Glomerular visceral epithelial cell (primary cell): ENCODE measurements around the gene DENND1A.
"Not testable (repeated sequence)": the region's sequence is repeated elsewhere in the genome, so short reads cannot be mapped to it uniquely, and the experiment has no call there.

ENCODE experiments used
- DNase-seq: peaks from one replicate; pipeline ENCODE4 v3.0.0-alpha.2; 2016; ENCODE audit errors: extremely low spot score

DENND1A gene

DNA sequence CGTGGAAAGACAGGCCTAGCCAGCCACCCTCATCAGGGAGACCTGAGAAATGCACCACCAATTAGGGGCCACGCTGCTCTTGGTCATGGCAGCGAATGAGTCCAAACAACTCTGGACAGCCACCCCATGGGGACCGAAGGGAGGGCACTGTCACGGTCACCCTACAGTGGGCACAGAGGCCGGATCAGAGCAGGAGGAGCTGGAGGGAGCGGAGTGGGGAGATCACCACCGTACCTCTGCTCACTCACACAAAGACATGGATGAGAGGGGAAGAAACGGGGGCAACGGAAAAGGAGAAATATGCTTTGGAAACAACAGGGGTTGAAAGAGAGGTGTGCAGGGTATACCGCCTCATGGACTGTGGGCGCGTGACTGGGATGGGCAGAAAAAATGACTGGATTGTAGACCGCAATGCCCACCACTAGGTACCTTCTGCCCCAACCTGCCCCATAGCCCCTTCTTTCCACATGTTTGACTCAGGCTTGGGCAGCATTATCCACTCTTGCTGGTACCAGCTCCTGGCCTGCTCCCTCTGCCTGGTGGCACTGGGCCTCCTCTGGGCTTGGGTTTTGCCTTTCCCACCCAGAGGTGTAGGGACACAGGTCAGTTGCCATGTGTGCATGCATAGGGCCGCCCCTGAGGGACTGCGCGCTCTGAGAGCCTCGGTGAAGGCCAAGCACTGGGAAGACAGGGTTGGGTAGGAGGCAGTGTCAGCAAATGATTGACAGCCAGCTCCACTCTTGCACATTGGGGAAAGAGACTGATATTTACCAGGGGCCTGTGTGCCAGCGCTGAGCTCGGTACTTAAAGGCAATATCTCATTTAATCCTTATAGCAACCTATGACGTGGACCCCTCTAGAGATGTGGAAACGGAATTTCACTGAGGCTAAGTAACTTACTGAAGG lies 497.3 kb downstream of the DENND1A start:
- no peak for DNase-seq

GRCh38 chr9:123431581-123431980 lies 498.3 kb downstream of the DENND1A start:
- DNase-seq, result no peak

- not testable (repeated sequence) for DNase-seq
These were observed 501.5 kb downstream of the DENND1A start for GRCh38 chr9:123428450-123428849.

DNA sequence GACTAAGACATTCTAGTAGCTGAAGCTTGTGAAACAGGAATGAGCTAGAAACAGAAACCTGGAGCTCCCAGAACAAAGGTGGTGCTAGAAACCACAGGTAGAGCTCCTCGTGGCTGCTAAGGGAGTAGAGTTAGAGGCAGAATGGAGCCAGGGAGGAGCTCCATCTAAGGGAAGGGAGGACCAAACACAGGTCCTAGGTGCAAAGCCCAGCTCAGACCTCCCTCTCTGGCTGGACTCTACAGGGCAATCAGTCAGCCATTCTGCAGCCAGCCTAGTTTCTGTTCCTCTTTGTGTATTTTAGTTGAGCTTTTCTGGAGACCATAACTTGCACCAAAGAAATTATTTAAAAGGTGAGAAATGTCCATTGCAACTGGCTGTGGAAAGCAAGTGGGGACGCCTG lies 503.5 kb downstream of the DENND1A start:
- DNase-seq, result no peak

DNA sequence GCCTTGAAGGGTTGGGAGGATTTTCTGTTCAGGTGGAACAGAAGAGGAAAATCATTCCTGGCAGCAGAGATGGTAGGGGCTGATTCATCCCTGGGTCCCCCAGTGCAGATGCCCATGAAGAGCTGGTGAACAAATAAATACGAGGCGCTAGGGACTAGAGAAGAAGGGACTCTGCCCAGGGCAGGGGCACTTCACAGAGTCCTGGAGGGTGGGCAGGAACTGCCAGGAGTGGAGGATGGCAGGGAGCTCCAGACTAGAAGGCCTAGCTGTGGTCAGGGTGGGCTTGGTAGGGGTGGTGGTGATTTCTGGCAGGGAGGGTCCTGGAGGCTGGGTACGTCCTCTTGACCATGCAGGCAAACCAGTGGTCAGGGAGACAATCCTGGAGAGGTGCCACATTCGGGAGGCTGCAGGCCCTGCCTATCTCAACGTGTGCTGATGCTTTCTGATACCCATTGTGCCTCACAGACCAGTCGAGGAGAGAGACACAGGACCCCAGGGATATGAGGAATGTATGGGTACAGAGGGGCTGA lies 504.0 kb downstream of the DENND1A start:
- DNase-seq, result no peak

DNA sequence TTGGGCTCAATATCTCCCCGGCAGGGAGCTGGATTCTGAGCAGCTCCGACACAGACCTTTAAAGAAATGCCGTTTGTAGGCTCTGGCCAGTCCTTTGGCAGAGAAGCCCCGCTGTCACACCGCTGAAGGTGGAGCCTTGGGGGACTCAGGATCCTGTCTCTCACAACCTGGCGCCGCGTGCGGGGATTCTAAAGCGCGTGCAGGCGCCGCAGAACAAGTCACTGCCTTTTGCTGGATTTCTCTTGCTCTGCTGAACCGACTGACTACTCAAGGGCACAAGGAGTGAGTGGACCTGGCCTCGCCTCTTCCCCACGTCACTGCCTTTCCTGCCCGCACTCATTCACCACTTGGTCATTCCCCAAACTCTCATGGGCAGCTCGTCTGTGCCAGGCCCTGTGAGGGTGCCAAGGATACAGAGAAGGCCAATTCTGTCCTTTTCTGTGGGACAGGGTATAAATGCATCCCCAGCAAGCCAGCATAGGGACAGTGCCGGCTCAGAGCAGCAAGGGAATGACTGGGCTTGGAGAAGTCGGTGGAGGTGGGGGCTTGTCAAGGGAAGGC lies 504.6 kb downstream of the DENND1A start:
- DNase-seq, result no peak

DNA sequence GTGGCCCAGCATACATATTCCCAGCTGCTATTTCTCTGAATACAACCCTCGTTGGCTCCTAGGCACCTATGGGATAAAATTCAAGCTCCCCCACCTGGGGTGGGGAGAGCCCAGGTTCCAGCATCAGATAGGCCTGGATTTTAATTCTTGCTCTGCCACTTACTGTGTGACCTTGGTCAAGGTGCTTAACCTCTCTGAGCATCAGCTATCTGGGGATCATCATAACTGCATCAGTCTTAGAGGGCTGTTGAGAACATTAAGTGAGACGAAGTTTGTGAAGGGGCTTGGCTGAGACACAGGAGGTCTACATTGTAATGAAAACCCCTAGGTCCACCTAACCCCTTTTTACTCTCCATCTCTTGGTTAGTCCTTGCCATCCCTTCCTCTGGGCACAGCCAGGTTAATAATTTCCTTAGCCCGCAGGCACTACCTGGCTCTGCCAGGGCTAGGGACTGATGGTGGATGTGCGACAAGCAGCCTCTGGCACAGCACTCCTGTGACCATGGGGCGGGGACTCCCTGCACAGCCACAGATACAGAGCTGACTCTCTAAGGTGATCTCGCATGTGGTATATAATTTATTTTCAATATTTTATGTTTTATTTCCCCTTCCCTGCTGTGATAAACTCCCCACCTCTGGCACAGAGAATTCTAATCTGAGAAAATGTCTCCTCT lies 505.2 kb downstream of the DENND1A start:
- DNase-seq, result no peak

GRCh38 chr9:123424131-123424530 lies 505.8 kb downstream of the DENND1A start:
- DNase-seq, result no peak

DNA sequence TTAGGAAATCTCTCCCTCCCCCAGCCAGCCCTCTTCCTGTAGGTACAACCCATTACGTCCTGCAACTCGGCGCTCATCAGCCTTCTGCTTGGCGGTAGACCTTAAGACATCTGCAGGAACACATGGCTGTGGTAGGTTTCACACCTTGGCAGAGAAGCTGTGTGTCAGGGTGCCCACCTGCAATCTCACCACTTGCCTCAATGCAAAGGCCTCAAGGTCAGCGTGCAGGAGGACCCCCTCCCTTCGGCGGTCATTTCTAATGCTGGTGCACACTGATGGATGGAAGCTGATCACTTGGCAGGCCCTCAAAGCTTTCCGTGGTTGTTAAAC lies 506.6 kb downstream of the DENND1A start:
- DNase-seq, result no peak

- DNase-seq, result no peak
These were observed 507.2 kb downstream of the DENND1A start for GRCh38 chr9:123422635-123423310.

GRCh38 chr9:123421801-123422455 lies 508.0 kb downstream of the DENND1A start:
- no peak for DNase-seq

DNA sequence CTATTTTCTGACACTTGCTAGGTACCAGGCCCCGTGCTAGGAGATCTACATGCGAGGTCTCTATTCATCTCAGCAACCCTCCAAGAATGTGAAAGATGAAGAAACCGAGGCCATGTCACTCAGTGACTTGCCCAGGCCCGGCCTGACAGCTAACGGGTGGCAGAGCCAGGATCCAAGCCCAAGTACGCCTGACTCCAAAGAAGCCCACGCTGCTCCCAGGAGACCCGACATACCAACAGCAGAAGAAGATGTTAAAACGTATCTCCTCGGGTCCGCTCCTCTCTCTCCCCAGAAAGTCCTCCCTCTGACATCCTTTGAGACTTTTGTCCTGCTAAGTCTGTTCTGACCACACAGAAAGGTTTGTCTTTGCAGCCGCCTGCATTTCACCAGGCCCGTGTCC lies 508.7 kb downstream of the DENND1A start:
- no peak for DNase-seq

- DNase-seq, result no peak
These were observed 509.3 kb downstream of the DENND1A start for GRCh38 chr9:123420592-123421111.

DNA sequence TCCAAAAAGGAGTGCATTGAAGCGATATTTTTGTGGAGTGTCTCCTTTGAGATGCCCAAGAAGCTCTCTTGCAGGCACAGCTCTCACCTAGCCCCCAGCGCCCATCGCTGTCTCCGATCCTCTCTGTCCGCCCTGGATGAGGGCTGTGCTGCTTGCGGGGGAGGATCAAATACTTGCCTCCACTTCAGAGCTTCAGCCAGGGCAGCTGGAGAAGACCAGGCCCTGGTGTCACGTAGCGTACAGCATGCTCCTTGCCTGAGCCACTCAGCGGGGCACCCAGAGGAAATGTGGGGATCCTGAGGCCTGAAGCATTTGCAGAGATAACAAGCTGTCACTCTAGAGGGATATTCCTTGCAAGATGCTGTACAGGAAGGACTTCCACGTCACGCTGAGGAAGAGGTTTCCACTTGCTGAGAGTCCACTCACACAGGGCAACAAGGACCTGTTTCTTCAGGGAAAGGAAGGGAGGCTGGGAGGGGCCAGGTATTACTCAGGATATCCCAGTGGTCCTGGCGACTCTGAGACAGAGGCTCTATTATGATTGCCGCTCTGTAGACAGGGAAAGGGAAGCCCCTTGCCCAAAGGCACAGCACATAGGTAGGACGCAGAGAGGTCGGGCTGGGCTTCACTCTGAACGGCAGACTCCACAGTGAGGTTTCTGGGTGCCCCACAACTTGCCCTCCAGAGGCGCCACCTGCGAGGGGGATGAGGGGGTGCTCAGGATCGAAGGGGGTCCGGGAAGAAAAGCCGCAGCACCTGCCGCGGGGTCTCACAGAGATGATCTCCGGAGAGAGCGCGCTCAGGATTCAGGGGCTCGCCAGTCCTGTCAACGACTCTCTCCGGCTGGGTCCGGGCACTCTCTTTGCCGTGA lies 510.0 kb downstream of the DENND1A start:
- no peak for DNase-seq

DNA sequence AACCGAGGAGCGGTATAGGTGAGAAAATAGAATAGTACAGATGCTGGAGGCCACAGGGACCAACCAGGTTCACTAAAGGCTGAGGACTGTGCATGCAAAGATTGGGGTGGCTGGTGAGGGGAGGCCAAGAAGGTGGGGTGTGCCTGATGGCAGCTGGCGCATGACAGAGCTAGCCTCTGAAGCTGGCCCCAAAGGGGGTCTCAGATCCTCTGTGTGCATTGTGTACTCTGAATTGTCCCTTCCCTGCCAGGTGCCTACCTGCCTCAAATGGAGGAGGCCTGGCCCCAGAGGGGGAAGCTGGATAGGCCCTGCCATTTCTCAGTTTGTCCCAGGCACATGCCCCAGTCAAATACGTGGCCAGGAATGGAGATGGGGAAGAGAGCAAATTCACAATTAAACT lies 510.8 kb downstream of the DENND1A start:
- DNase-seq, result no peak

- DNase-seq, result no peak
These were observed 511.4 kb downstream of the DENND1A start for GRCh38 chr9:123418506-123418905.

DNA sequence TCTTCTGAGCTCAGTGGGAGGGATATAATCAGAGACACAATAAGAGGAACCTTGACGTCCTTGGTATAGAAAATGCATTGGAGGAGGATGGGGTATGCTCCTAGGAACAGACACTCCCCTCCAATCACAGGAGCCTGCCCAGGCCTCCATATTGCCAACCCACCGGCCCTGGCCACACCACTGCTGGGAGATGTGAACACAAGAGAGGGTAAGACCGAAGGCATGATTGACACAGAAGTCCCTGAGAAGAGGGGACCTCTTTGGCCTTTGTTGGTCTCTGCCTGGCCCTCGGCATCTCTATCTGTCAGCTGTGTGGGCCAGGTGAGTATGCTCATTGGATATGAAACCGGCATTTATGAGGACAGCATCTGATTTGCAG lies 511.9 kb downstream of the DENND1A start:
- DNase-seq, result no peak

GRCh38 chr9:123417289-123418051 lies 512.5 kb downstream of the DENND1A start:
- DNase-seq, result no peak

- DNase-seq, result no peak
These were observed 513.8 kb downstream of the DENND1A start for GRCh38 chr9:123416176-123416575.
